ENCODE data around the gene RIIAD1. TPM values are rescaled to one million over a fixed set of nuclear protein-coding genes. Genes with fewer than 3 reads are reported as not detected.

Gene RIIAD1
- total and polyA plus RNA-seq, 2 experiments from 2014 or later = 1.2 TPM; not detected in 1

GRCh38 chr1:151711951-151712350, 9.4 kb upstream of the RIIAD1 start:
- Histone ChIP-seq H3K27me3 (replicated peaks; ENCODE audit: insufficient read depth) (peaks cover 19% of the 10 kb centered on the region), H3K27ac (no peak overlapping the region), H3K4me2 (ENCODE audit: unreplicated experiment) (no peak overlapping the region), H3K79me2 (ENCODE audit: insufficient read depth) (no peaks in the 10 kb centered on the region), H3K4me3 (no peak overlapping the region), H2AFZ (no peak overlapping the region), H3K9me2 (ENCODE audit: insufficient read depth) (no peaks in the 10 kb centered on the region), H4K20me1 (ENCODE audit: insufficient read depth) (no peaks in the 10 kb centered on the region), H3F3A (ENCODE audit: insufficient read depth) (no peaks in the 10 kb centered on the region), H3K4me1 (ENCODE audit: insufficient read depth) (no peaks in the 10 kb centered on the region), H3K9me3 (ENCODE audit: low read depth) (no peaks in the 10 kb centered on the region), H3K36me3 (ENCODE audit: low read depth) (no peaks in the 10 kb centered on the region), H3K9ac (no peak overlapping the region)
- no peak for DNase-seq
- no peak for TF ChIP-seq EZH2phosphoT487 (IDR thresholded peaks at IDR 0.05; ENCODE audit: insufficient read depth, low read depth)
- TF ChIP-seq EZH2 (IDR thresholded peaks at IDR 0.05; ENCODE audit: insufficient read depth, poor library complexity, severe bottlenecking) = no peak
- 60 to 61% methylated on average over 10 of the region's 10 CpGs for WGBS, 2 experiments (ENCODE audit: low coverage in 1 of 2, low lambda C conversion rate in 2 of 2, missing lambda C conversion rate in 2 of 2)
- in situ Hi-C loops (cut with MboI) = no loop called here

- H3K9ac ChIP-seq = no peak overlapping the region
- no peaks in the 10 kb centered on the region for H3K9me3 ChIP-seq (ENCODE audit: low read depth)
- 14 to 24% methylated on average over 2 of the region's 2 CpGs for WGBS, 2 experiments (ENCODE audit: low coverage in 1 of 2, low lambda C conversion rate in 2 of 2, missing lambda C conversion rate in 2 of 2)
- no peak overlapping the region for H3K4me2 ChIP-seq (ENCODE audit: unreplicated experiment)
- no peaks in the 10 kb centered on the region for H4K20me1 ChIP-seq (ENCODE audit: insufficient read depth)
- DNase-seq = no peak
- H3K4me1 ChIP-seq (ENCODE audit: insufficient read depth) = no peaks in the 10 kb centered on the region
- no peaks in the 10 kb centered on the region for H3K36me3 ChIP-seq (ENCODE audit: low read depth)
- H3K79me2 ChIP-seq (ENCODE audit: insufficient read depth) = no peaks in the 10 kb centered on the region
- H3K9me2 ChIP-seq (ENCODE audit: insufficient read depth) = no peaks in the 10 kb centered on the region
- no peak overlapping the region for H3K4me3 ChIP-seq
- peaks cover 30% of the 10 kb centered on the region for H3K27me3 ChIP-seq (replicated peaks; ENCODE audit: insufficient read depth)
- in situ Hi-C loops (cut with MboI) = no loop called here
- TF ChIP-seq EZH2 (IDR thresholded peaks at IDR 0.05; ENCODE audit: insufficient read depth, poor library complexity, severe bottlenecking) (no peak), EZH2phosphoT487 (IDR thresholded peaks at IDR 0.05; ENCODE audit: insufficient read depth, low read depth) (no peak)
- no peaks in the 10 kb centered on the region for H3F3A ChIP-seq (ENCODE audit: insufficient read depth)
- H2AFZ ChIP-seq = no peak overlapping the region
- no peak overlapping the region for H3K27ac ChIP-seq
Measured at GRCh38 chr1:151713044-151713443, 8.3 kb upstream of the RIIAD1 start.

GRCh38 chr1:151713874-151714273, 7.4 kb upstream of the RIIAD1 start:
- Histone ChIP-seq H3K4me1 (ENCODE audit: insufficient read depth) (no peaks in the 10 kb centered on the region), H3K9ac (no peak overlapping the region), H4K20me1 (ENCODE audit: insufficient read depth) (no peaks in the 10 kb centered on the region), H3K4me2 (ENCODE audit: unreplicated experiment) (no peak overlapping the region), H3K27me3 (replicated peaks; ENCODE audit: insufficient read depth) (peaks cover 36% of the 10 kb centered on the region), H3K79me2 (ENCODE audit: insufficient read depth) (no peaks in the 10 kb centered on the region), H3F3A (ENCODE audit: insufficient read depth) (no peaks in the 10 kb centered on the region), H3K4me3 (no peak overlapping the region), H3K27ac (no peak overlapping the region), H3K9me3 (ENCODE audit: low read depth) (no peaks in the 10 kb centered on the region), H3K36me3 (ENCODE audit: low read depth) (no peaks in the 10 kb centered on the region), H3K9me2 (ENCODE audit: insufficient read depth) (no peaks in the 10 kb centered on the region), H2AFZ (no peak overlapping the region)
- 60 to 70% methylated on average over 2 of the region's 2 CpGs for WGBS, 2 experiments (ENCODE audit: low coverage in 1 of 2, low lambda C conversion rate in 2 of 2, missing lambda C conversion rate in 2 of 2)
- TF ChIP-seq EZH2 (IDR thresholded peaks at IDR 0.05; ENCODE audit: insufficient read depth, poor library complexity, severe bottlenecking) (no peak), EZH2phosphoT487 (IDR thresholded peaks at IDR 0.05; ENCODE audit: insufficient read depth, low read depth) (no peak)
- in situ Hi-C loops (cut with MboI) = no loop called here
- no peak for DNase-seq

GRCh38 chr1:151714820-151715725, 6.2 kb upstream of the RIIAD1 start:
- Histone ChIP-seq H3K9me2 (ENCODE audit: insufficient read depth) (no peaks in the 10 kb centered on the region), H3K27me3 (replicated peaks; ENCODE audit: insufficient read depth) (peaks cover 36% of the 10 kb centered on the region), H4K20me1 (ENCODE audit: insufficient read depth) (no peaks in the 10 kb centered on the region), H3K9me3 (ENCODE audit: low read depth) (no peaks in the 10 kb centered on the region), H3K27ac (no peak overlapping the region), H3K79me2 (ENCODE audit: insufficient read depth) (no peaks in the 10 kb centered on the region), H2AFZ (no peak overlapping the region), H3K36me3 (ENCODE audit: low read depth) (no peaks in the 10 kb centered on the region), H3K4me1 (ENCODE audit: insufficient read depth) (no peaks in the 10 kb centered on the region), H3K4me3 (no peak overlapping the region), H3K9ac (no peak overlapping the region), H3F3A (ENCODE audit: insufficient read depth) (no peaks in the 10 kb centered on the region), H3K4me2 (ENCODE audit: unreplicated experiment) (no peak overlapping the region)
- TF ChIP-seq EZH2 (IDR thresholded peaks at IDR 0.05; ENCODE audit: insufficient read depth, poor library complexity, severe bottlenecking) = no peak
- no peak for TF ChIP-seq EZH2phosphoT487 (IDR thresholded peaks at IDR 0.05; ENCODE audit: insufficient read depth, low read depth)
- in situ Hi-C loops (cut with MboI) = no loop called here
- 43% methylated on average over 10 of the region's 10 CpGs for WGBS, 2 experiments (ENCODE audit: low coverage in 1 of 2, low lambda C conversion rate in 2 of 2, missing lambda C conversion rate in 2 of 2)
- DNase-seq = no peak
